ENCODE results near the gene AFAP1L1.
A peak's percentile ranks its signal among the peaks of the same experiment; 100 is the strongest.

Gene AFAP1L1

GRCh38 chr5:149271716-149272563 is at the start of gene AFAP1L1:
TSS of gene AFAP1L1 (plus strand) at chr5:149271859. CDS start at chr5:149271969, 110 bp downstream.
- no peak for DNase-seq

GRCh38 chr5:149223081-149223848 is 48.4 kb upstream of the AFAP1L1 start:
- no peak for DNase-seq

DNA sequence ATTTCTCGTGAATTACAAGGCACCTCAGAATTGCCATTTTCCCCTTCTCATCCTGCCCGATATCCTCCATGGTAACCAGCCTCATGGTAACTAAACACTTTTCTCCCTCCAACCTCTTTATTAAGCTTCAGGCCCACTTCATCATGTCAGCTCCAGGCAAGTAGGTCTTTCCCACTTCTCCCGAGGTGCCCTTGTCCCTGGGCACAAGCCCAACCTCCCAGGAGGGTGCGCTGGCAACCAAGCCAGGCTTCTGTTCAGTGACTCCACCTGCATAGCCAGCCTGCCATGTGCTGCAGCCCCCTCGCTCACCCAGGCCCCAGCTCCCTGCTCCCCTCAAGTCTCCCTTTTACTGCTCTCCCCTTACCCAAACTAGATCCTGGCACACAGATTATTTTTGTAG is 47.4 kb upstream of the AFAP1L1 start:
- DNase-seq, result no peak

DNA sequence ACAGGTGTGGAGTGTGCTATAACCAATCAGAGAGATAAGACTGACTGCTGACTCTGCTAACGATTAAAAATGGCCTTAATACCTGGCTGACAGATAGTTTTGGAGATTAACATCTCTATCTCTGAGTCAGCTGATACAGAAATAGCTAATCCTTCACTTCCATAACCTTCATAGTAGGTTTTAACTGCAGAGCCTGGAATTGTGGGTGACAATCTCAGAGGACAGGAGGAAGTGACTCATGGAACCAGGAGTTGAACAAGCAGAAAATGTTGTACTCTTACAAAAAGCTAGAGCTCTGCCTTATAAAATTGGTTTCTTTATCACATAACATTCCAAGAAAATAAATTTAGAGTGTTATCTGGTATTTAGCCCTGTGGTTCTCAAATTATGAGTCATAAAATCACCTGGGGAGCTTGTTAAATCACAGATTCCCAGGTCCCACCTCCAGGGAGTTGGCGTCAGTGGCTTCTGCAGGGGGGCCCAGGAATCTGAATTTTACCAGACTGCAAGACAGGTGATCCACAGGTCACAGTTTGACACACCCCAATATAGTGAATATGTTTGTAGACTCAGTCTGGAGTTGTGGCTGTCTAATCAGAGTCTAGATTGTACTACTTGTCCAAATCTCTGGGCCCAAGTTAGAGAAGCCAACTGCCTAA is 44.4 kb upstream of the AFAP1L1 start:
- no peak for DNase-seq

DNA sequence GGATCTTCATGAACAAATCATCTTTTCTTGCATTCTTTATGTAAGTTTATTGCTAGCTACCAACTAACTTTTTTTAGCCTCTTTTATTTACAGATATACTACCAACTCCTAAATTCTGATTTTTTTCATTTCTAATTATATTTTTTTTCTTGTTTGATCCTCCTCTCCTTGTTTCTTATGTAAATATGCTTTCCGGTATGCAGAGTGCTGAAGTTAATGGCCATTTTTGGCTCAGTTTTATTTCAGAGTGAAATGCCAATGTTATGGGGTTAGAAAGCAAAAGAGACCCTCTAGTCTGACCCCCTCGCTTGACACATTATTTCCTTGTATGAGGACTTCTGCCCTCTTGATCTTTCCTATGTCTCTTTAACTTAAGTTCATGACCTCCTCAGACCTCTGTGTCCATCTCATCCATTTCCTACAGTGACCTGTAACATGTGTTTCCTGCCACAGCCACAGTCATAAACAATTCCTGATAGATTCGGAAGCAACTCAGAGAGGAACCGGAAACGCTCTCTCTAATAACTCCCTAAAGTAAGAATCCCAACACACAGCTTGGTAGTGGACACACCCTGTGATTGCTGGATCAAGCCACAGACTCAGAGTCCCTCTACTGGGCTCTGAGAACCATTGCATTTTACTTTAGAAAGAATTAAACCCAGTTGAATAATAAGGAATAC is 42.9 kb upstream of the AFAP1L1 start:
- no peak for DNase-seq

DNA sequence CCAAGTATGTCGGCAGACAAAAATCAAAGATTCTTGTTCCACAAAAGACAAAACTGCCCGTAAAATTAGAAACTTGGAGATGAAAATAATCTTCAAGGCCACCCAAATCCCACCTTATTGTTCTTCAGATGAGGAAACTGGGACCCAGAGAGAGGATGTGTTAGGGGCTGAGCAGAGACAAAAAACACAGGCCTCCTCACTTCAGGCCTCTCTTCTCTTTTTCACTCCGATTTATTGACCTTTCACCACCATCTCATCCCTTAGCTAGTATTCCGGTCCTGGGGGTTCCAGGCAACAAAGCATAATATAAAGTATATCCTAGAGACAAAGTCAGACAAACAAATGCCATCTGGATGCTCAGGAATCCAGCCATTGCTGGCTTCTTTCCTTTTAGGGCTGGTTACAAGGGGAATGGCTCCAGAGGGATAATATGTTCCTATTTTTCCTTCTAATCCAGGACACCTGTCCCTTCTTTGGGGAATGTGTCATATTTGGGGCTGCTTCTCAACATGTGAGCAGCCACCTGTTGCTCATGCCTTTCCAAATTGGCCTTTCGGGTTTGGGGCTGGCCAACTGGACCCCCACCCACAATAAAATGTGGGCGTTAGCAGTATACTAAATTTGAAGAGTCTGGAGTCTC is 42.2 kb upstream of the AFAP1L1 start:
- no peak for DNase-seq

GRCh38 chr5:149235841-149236240 is 35.8 kb upstream of the AFAP1L1 start:
- DNase-seq, result no peak

DNA sequence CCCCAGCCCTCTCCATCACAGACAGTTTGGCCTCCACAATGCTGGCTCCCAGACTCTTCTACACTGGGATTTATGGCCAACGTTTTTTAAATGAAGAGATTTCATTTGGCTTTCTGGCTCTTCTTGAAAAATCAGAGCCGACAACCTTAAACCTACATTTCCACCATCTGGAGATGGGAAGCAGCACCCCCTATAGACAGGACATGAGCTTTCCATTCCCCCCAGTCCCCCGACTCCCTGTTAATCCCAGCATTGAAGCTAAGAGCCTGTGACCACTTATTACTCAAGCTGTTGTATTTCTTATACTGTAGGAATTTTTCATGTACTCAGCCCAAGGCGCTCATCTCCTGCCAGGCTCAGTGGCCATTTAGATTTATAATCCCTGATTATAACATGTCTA is 34.0 kb upstream of the AFAP1L1 start:
- DNase-seq, result no peak

GRCh38 chr5:149238540-149238939 is 33.1 kb upstream of the AFAP1L1 start:
- DNase-seq, result no peak

- DNase-seq, result no peak
Observed at GRCh38 chr5:149239917-149240316, 31.7 kb upstream of the AFAP1L1 start.

GRCh38 chr5:149240354-149240998 is 31.2 kb upstream of the AFAP1L1 start:
- peak; percentile 72 for DNase-seq

DNA sequence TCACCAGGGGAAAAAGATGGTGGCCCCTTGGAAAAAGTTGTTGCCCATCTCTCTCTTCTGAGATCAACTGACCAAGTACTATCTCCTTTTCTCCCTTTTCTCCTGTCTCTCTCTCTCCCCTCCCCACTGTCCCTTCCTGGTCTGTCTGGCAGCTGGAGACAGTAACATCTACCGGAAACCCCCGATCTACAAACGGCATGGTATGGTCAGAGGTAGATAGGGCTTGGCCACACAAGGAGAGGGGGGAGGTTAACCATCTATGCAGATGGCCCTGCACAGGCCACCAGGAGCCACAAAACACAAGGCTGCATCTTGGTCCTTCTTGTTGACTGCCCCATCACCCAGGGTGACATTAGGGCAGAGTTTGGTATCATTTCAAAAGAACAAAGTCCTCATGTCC is 29.3 kb upstream of the AFAP1L1 start:
- no peak for DNase-seq

GRCh38 chr5:149246906-149247305 is 24.8 kb upstream of the AFAP1L1 start:
- no peak for DNase-seq

- DNase-seq, result no peak
Observed at GRCh38 chr5:149247726-149248125, 23.9 kb upstream of the AFAP1L1 start.

GRCh38 chr5:149251546-149251945 is 20.1 kb upstream of the AFAP1L1 start:
- DNase-seq, result no peak

DNA sequence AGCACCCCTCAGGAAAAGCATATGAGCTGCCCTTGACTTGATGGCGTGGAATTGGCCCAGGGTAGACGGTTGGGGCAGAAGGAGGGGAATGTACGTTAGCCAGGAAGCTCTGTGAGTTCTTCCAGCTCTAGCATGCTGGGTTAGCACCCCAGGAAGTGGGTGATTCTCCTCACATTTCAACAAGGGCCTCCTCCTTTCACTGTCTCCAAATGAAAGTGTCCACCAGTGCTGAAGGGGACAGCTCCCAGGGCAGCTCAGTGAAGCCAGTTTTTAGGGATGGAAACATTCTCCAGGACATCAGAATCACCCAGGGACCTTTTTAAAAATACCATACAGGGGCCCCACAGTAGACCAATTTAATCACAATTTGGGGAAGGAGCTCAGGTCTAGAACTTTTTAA is 17.2 kb upstream of the AFAP1L1 start:
- no peak for DNase-seq

DNA sequence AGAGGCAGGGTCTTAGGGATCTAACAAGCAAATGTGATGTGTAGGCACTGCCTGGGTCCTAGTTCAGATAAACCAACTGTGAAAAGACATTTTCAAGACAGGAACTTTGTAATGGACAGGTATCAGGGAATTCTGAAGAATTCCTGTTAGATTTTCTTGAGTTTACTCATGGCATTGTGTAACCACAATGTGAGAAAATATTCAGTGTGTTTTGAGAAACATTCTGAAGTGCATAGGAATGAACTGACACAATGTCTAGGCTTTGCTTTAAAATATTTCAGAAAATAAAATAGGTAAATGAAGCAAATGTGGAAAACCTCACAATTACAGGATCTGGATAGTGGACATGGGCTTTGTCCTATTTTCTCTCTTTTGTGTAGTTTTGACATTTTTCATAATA is 15.2 kb upstream of the AFAP1L1 start:
- no peak for DNase-seq

DNA sequence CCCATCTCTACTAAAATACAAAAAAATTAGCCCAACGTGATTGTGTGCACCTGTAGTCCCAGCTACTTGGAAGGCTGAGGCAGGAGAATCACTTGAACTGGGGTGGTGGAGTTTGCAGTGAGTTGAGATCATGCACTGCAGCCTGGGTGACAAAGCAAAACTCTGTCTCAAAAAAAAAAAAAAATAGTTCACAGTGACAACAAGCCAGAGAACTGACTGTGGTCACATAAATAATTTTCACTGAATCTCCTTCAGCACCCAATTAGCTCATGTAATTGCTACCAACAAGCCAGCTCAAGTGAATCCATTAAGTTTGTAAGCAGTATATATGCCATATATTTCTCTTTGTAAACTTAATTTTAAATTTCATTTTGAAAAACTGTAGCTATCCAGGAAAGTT is 14.5 kb upstream of the AFAP1L1 start:
- no peak for DNase-seq

DNA sequence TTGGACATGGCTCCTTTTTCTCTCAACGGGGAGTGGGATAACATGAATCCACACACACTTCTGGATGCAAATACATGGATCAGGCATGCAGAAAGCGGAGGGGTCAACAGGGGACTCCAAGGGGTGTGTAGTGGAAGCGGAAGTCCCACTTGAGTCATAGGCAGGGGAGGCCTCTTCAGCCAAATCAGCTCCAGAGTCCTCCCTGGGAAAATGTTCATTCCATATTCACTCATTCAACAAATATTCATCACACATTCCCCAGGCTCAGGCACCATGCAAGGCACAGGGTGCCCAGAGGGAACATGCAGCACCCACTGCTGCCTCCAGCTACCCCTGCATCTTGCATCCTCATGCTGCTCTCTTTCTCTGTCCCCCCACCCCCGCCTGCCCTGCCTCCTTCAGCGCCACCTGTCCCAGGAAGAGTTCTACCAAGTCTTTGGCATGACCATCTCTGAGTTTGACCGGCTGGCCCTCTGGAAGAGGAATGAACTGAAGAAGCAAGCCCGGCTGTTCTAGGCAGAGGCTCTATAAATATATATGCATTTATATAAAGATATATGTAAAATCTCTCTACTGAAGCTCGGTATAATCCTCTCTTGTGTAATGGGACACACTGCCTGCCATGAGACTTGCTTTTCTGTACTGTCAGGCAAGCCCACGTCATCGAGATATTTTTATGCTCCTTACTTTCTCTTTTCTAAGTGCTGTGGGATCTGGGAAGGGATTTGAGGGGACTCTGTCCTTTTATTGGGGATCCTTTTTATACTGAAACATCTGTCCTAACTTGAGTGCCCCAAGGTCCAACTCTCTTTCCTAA is 13.6 kb upstream of the AFAP1L1 start:
- no peak for DNase-seq

- DNase-seq, result no peak
Observed at GRCh38 chr5:149260761-149261160, 10.9 kb upstream of the AFAP1L1 start.

DNA sequence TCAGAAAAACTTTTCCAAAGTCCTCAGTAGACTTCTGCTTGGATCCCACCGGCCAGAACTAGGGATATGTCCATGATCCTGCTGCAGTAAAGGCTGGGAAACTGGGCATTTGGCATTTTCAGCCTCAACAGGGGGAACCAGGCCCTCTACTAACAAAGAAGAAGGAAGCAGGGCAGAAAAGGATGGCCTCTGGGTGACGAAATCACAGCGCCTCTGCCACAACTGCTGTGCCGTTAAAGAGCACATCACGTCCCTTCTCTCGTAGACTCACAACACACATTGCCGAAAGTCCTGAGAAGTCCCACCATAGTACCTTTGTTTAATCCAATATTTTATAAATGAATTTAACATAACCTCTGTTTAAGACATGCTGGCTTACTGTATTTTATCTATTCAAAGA is 10.4 kb upstream of the AFAP1L1 start:
- no peak for DNase-seq
